Natural killer cell (primary cell): ENCODE results near the gene UIMC1. TPM values are rescaled to one million over a fixed set of nuclear protein-coding genes. Genes with fewer than 3 reads are reported as not detected.

Experiments used
- ATAC-seq, 3 donors: fragments of 150-1000 bp in 2 of 3; fragments of 200-7000 bp in 1 of 3; cut with Tn5 transposase; 1 replicate in 1 of 3; 2 replicates in 2 of 3; pipeline ENCODE4 v1.10.0; 2021; ENCODE audit warnings: mild to moderate bottlenecking in 2 of 3, moderate library complexity in 2 of 3
- DNase-seq, 2 donors: peaks; one replicate each; pipeline versions ENCODE4 v3.0.0 to v3.0.0-alpha.2; 2013 to 2021; ENCODE audit warnings: mixed read lengths in 1 of 2
- H3K27ac ChIP-seq: one replicate; pipeline ENCODE4 v1.5.1; 2013; ENCODE audit warnings: mild to moderate bottlenecking, low read length
- H3K27me3 ChIP-seq: one replicate; pipeline ENCODE4 v1.6.1; 2013; ENCODE audit warnings: low read length; ENCODE audit not compliant: control insufficient read depth, insufficient read depth
- H3K36me3 ChIP-seq: one replicate; pipeline ENCODE4 v1.6.1; 2013; ENCODE audit warnings: low read length; ENCODE audit not compliant: control insufficient read depth, insufficient read depth
- H3K4me1 ChIP-seq: one replicate; pipeline ENCODE4 v1.6.1; 2013; ENCODE audit warnings: low read length; ENCODE audit not compliant: control insufficient read depth, insufficient read depth
- H3K4me3 ChIP-seq: one replicate; pipeline ENCODE4 v1.5.1; 2013; ENCODE audit warnings: low read length
- H3K9me3 ChIP-seq: one replicate; pipeline ENCODE4 v1.6.1; 2013; ENCODE audit warnings: low read length; ENCODE audit not compliant: control insufficient read depth, insufficient read depth
- H3K27ac Mint-ChIP-seq, 2 donors: one replicate each; pipeline ENCODE4 v1.8.0; 2022; ENCODE audit warnings: mild to moderate bottlenecking in 2 of 2, mixed read lengths in 2 of 2, moderate library complexity in 1 of 2
- H3K27me3 Mint-ChIP-seq, 2 donors: one replicate each; pipeline ENCODE4 v1.8.0; 2022; ENCODE audit warnings: low read depth in 2 of 2, mixed read lengths in 2 of 2
- H3K36me3 Mint-ChIP-seq: one replicate; pipeline ENCODE4 v1.8.0; 2022; ENCODE audit warnings: mixed read lengths
- H3K4me1 Mint-ChIP-seq, 2 donors: one replicate each; pipeline ENCODE4 v1.8.0; 2022; ENCODE audit warnings: mixed read lengths in 2 of 2
- H3K4me3 Mint-ChIP-seq: one replicate; pipeline ENCODE4 v1.8.0; 2022; ENCODE audit warnings: mild to moderate bottlenecking, moderate library complexity, mixed read lengths
- H3K9me3 Mint-ChIP-seq, 2 donors: one replicate each; pipeline ENCODE4 v1.8.0; 2022; ENCODE audit warnings: mixed read lengths in 2 of 2
- CTCF ChIP-seq: fragments of 200-600 bp; IDR thresholded peaks from one replicate; pipeline ENCODE4 v1.8.0; 2022; ENCODE audit warnings: antibody characterized with exemption
- WGBS: methylation state at CpG from one replicate; pipeline ENCODE4 v1.1.7; 2013; ENCODE audit warnings: missing lambda C conversion rate; ENCODE audit not compliant: insufficient coverage; 5-methylcytosine and 5-hydroxymethylcytosine counted together
- intact Hi-C: fragments of 100-400 bp; cut with micrococcal nuclease; formaldehyde crosslinking; loops from one replicate; pipeline ENCODE4 v1.14.2; 2022
- total RNA-seq, 4 donors: library from RNA; stranded (reverse); fragments of 120-200 nt in 1 of 4; gene quantifications; one replicate each; pipeline versions ENCODE4 v1.2.3 to v1.2.4, GENCODE V29; 2013 to 2022

The UIMC1 gene
- total RNA-seq, 3 donors from 2014 or later (not counting 1 experiment from before 2014, with no cell fraction given): 55.1 to 75.7 (median 57.3) TPM

GRCh38 chr5:176892663-176893062 lies 113.9 kb downstream of the UIMC1 start:
- Histone ChIP-seq H3K9me3 (no peaks in the 10 kb centered on the region), H3K36me3 (no peaks in the 10 kb centered on the region), H3K4me1 (peaks cover 5% of the 10 kb centered on the region), H3K27ac (no peak overlapping the region), H3K4me3 (no peak overlapping the region), H3K27me3 (no peaks in the 10 kb centered on the region)
- ATAC-seq (no peak), DNase-seq (no peak)
- 78% methylated on average over 3 of the region's 3 CpGs for WGBS
- Mint-ChIP-seq H3K4me3 (no peak overlapping the region), H3K27ac (no peak overlapping the region), H3K9me3 (no peaks in the 10 kb centered on the region), H3K36me3 (no peaks in the 10 kb centered on the region), H3K4me1 (no peaks in the 10 kb centered on the region), H3K27me3 (peaks cover 5 to 23% of the 10 kb centered on the region in 2 donors)
- intact Hi-C loops: no loop called here
- TF ChIP-seq CTCF: no peak

- Histone ChIP-seq H3K4me1 (peaks cover 5% of the 10 kb centered on the region), H3K27me3 (no peaks in the 10 kb centered on the region), H3K36me3 (no peaks in the 10 kb centered on the region), H3K9me3 (no peaks in the 10 kb centered on the region), H3K27ac (no peak overlapping the region), H3K4me3 (no peak overlapping the region)
- H3K36me3 Mint-ChIP-seq: no peaks in the 10 kb centered on the region
- H3K4me3 Mint-ChIP-seq: no peak overlapping the region
- no peak for DNase-seq
- H3K27me3 Mint-ChIP-seq: peaks cover 4 to 23% of the 10 kb centered on the region in 2 donors
- intact Hi-C loops: no loop called here
- no peaks in the 10 kb centered on the region for H3K9me3 Mint-ChIP-seq
- no peaks in the 10 kb centered on the region for H3K4me1 Mint-ChIP-seq
- ATAC-seq: no peak
- no peak for TF ChIP-seq CTCF
- no peak overlapping the region for H3K27ac Mint-ChIP-seq
- WGBS: 86% methylated on average over 9 of the region's 9 CpGs
Observed at GRCh38 chr5:176891331-176891958, 115.1 kb downstream of the UIMC1 start.

- intact Hi-C loops: no loop called here
- 69% methylated on average over 8 of the region's 9 CpGs for WGBS
- Mint-ChIP-seq H3K9me3 (no peaks in the 10 kb centered on the region), H3K36me3 (no peaks in the 10 kb centered on the region), H3K27me3 (peaks cover 4 to 23% of the 10 kb centered on the region in 2 donors), H3K4me3 (no peak overlapping the region), H3K4me1 (no peaks in the 10 kb centered on the region), H3K27ac (no peak overlapping the region)
- Histone ChIP-seq H3K36me3 (no peaks in the 10 kb centered on the region), H3K27me3 (no peaks in the 10 kb centered on the region), H3K4me3 (no peak overlapping the region), H3K9me3 (no peaks in the 10 kb centered on the region), H3K27ac (no peak overlapping the region), H3K4me1 (peaks cover 3% of the 10 kb centered on the region)
- DNase-seq (peak in 1 of 2 donors; percentile 8), ATAC-seq (no peak)
- TF ChIP-seq CTCF: no peak
Observed at GRCh38 chr5:176890455-176891330, 115.9 kb downstream of the UIMC1 start.
